Measurements from ENCODE around the gene PSG7. TPM values are rescaled to one million over a fixed set of nuclear protein-coding genes. Genes with fewer than 3 reads are reported as not detected.
A peak's percentile ranks its signal among the peaks of the same experiment; 100 is the strongest.
"Not testable (repeated sequence)": the region's sequence is repeated elsewhere in the genome, so short reads cannot be mapped to it uniquely, and the experiment has no call there.

The PSG7 gene
- total RNA-seq, 1 donor from 2014 or later = not detected

DNA sequence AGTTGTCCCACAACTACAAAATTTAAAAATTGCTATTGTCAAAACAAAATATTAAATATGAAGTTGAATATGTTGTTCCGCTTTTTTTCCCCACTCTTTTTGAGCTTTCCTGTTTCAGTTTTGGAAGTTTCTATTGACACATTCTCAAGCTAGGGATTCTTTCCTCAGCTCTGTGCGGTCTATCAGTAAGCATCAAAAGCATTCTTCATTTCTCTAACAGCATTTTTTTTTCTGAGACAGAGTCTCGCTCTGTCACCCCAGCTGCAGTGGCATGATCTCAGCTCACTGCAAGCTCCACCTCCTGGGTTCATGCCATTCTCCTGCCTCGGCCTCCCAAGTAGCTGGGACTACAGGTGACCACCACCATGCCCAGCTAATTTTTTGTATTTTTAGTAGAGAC lies 24.1 kb downstream of the PSG7 start:
- H3K4me3 ChIP-seq (ENCODE audit: low read depth, low read length); DNase-seq (ENCODE audit: low read depth): not testable (repeated sequence)

DNA sequence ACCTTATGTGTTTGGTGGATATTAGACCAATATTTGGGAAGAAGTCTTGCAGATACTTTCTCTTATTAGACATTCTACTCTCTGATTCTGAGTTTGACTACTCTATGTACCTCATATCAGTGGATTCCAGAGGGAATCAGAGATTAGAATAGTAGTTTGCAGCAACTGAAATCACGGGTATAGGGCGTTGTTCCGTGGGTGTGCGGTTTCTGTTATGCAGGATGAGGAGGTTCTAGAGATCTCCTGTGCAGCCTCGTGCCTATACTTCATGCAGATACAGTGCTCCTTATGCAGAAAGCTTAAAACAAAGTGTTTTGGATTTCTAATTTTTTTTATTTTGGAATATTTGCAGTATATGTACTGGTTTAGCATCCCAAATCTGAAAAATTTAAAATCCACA lies 25.3 kb downstream of the PSG7 start:
- not testable (repeated sequence) for DNase-seq (ENCODE audit: low read depth); H3K4me3 ChIP-seq (ENCODE audit: low read depth, low read length)

DNA sequence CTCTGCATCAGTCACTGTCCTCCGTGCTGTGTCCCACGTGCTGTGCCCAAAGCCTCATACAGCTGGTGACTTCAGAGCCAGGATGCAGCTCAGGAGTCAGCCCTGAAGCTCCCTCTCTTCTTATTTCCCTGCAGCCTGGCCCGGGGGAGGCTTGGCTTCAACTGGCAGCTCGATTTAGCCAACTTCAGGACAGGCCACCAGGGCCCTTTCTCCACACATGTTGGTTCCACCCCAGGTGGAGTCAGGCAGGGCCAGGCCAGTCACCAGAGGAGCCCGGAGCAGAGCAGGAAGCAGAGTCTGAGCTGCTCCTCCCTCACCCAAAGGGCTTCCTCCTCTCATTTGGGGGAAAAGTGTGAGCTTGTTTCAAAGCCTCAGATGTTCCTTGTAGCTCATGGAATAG lies 30.8 kb downstream of the PSG7 start:
- H3K4me3 ChIP-seq (ENCODE audit: low read depth, low read length); DNase-seq (ENCODE audit: low read depth): not testable (repeated sequence)

DNA sequence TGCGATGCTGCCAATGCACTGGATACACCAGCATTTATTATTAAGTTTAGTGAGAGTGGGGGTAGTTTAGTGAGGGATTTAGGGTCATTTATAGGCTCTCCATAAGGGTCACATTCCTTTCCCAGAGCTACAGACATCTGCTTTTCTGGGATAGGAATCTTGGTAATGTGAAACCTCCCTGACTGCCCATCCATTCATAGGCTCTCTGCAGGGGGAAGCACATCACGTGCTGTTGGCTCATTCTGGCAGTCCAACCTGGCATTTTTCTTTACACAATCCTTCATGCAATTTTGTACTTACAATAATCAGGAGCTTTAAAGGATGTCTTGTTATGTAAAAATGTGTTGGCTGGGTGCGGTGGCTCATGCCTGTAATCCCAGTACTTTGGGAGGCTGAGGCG lies 36.4 kb downstream of the PSG7 start:
- not testable (repeated sequence) for DNase-seq (ENCODE audit: low read depth); H3K4me3 ChIP-seq (ENCODE audit: low read depth, low read length)

DNA sequence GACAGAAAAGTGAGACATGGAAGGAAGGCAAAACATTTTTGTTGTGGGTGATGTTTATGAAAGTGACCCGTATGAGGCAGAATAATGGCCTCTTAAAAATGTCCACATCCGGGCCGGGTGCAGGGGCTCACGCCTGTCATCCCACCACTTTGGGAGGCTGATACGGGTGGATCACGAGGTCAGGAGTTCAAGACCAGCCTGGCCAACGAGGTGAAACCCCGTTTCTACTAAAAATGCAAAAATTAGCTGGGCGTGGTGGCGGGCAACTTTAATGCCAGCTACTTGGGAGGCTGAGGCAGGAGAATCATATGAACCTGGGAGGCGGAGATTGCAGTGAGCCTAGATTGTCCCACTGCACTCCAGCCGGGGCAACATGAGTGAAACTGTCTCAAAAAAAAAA lies 37.3 kb downstream of the PSG7 start:
- DNase-seq (ENCODE audit: low read depth); H3K4me3 ChIP-seq (ENCODE audit: low read depth, low read length): not testable (repeated sequence)

DNA sequence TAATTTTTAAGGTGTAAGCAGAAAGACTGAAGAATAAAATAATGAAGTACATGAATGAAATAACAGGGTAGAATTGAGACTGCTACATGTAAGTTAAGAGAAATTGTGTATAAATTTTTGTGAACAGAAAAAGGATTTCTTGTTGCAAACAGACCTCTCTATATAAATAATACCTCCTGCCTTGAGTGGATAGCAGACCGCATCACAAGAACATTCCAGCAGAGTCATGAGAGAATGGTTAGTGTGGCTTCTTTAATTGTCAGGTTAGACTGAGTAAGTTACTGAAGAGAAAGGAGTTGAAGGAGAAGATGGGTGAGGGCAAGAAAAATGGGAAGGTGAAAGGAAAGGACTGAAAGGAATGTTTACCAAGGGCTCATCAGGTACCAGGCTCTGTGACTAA lies 37.9 kb downstream of the PSG7 start:
- H3K4me3 ChIP-seq (ENCODE audit: low read depth, low read length); DNase-seq (ENCODE audit: low read depth): not testable (repeated sequence)

DNA sequence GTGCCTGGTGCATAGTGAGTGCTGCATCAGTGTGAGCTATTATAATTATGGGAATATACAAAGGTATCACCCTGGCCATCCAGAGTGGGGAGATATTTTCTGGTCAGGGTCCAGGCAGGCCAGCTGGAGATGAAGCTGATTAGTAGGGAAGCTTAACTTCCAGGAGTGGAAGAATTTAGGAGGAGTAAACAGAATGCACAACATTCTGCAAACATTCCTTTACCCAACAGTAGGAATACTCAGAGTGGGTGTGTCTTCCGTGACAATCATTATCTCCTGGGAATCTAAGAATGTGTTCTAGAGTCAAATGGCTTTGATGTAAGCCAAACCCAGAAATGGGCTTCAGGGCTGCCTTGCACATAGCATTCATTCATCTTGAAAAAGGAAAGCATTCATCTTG lies 38.4 kb downstream of the PSG7 start:
- H3K4me3 ChIP-seq (ENCODE audit: low read depth, low read length); DNase-seq (ENCODE audit: low read depth): not testable (repeated sequence)

DNA sequence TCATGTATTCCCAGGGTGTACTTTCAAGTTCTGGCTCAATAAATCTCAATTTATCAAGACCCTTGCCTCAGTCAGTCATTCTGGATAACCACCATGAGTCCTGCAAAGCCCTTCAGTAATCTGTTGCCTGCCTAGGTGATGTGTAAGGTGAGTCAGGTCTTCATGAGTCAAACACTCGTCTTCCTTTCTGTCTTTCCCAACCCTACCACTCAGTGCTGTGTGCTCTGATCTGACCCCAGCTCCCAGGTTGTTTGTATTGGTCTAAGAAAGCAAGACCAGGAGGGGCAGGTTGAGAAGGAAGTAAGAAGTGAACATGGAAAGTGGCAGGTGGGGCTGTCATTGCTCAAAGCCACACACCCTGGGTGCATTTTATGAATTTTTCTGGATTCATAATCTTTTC lies 39.3 kb downstream of the PSG7 start:
- DNase-seq (ENCODE audit: low read depth); H3K4me3 ChIP-seq (ENCODE audit: low read depth, low read length): not testable (repeated sequence)

DNA sequence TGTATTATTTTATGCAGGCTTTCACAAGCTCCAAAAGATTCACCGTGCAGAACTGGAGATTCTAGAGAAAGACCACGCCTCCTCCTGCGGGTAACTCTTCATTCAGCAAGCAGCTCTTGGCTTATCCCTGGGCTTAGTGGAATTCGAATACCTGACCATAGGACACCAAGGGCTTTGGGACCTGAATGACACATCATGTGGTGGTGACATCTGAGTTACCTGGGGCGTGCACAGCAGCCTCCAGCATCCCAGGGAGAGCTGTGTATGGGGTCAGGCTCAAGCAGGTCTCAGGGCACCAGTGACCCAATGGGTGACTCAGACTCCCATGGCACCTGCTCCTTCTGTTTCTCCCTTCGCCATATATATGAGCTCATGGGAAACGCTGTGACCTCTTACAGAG lies 46.6 kb downstream of the PSG7 start:
- DNase-seq (ENCODE audit: low read depth) = not testable (repeated sequence)

DNA sequence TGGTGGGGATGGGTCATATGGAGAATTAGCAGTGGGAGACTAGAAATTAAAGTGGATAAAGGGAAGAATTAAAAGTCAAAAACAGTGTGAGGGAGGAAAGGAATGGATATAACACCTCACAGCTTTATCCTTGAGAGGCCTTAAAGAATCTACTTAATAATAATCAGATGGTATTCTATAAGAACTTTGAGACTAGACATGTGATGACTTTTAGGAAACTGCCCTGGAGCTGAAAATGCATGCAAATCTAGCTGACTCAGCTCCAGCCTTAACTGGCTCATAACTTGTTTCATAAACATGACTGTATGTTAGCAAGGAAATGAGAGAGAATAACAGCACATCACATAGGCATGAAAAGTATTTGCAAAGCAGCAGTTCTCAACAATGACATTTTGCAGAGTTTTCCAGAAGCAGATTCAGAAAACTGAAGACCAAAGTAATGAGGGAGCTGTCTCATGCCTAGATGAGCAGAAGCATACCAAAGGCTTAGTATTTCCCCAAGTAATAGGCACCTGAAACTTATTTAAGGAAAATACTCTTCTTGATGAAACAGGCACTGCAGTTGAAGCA lies 49.0 kb downstream of the PSG7 start:
- not testable (repeated sequence) for H3K4me3 ChIP-seq (ENCODE audit: low read depth, low read length); DNase-seq (ENCODE audit: low read depth)

More for the DNA sequence above, 46.6 kb downstream of the PSG7 start:
- H3K4me3 ChIP-seq (ENCODE audit: low read depth, low read length) = not testable (repeated sequence)

DNA sequence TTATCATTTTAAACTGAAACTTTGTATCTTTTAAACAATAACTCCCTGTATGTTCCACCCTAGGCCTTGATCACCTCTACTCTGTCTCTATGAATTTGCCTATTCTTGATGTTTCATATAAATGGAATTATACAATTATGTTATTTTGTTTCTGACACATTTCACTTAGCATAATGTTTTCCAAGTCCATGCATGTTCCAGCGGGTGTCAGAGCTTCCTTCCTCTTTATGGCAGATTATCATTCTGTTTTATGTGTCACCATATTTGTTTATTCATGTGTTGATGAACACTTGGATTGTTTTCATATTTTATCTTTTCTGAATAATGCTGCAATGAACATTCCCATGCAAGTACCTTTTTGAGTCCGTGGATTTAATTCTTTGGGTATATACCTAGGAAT lies 54.3 kb downstream of the PSG7 start:
- H3K4me3 ChIP-seq (ENCODE audit: low read depth, low read length); DNase-seq (ENCODE audit: low read depth): not testable (repeated sequence)

DNA sequence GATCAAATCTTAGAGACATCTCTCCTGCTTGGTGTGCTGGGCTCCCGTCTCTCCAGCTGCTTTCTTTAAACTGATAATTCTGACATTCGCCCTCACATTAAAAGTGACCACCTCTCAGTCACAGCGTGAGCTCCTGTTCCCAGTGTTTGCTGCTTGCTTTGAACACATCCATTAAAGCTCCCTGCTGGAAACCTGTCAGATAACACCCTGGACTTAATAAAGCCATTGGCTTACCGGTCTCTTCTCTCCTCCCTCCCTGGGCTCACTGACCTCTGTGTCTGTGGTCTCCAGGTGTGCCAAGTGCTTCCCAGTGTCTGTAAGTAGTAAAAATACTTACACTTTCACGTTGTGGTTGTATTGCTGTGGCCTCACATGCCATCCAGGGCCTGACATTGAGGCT lies 55.0 kb downstream of the PSG7 start:
- not testable (repeated sequence) for H3K4me3 ChIP-seq (ENCODE audit: low read depth, low read length)

DNA sequence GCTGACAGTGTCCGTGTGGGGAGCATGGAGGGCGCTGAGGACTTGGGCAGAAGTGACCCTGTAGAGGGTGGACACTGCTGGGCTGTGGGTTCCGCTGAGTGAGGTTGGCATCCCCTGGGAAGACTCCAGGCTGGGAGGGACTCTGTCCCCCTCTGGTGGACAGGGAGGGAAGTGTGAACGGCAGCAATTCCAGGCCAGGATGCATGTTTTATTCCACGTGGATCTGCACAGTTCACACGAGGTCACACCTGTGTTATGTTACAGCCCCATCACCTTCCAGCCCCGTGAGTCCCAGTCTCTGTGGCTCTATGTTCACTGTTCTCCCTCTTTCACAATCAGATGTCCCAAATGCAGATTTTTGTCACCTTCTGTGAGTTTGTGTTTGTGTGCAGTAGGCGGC lies 55.7 kb downstream of the PSG7 start:
- TF ChIP-seq, protein P1, sequence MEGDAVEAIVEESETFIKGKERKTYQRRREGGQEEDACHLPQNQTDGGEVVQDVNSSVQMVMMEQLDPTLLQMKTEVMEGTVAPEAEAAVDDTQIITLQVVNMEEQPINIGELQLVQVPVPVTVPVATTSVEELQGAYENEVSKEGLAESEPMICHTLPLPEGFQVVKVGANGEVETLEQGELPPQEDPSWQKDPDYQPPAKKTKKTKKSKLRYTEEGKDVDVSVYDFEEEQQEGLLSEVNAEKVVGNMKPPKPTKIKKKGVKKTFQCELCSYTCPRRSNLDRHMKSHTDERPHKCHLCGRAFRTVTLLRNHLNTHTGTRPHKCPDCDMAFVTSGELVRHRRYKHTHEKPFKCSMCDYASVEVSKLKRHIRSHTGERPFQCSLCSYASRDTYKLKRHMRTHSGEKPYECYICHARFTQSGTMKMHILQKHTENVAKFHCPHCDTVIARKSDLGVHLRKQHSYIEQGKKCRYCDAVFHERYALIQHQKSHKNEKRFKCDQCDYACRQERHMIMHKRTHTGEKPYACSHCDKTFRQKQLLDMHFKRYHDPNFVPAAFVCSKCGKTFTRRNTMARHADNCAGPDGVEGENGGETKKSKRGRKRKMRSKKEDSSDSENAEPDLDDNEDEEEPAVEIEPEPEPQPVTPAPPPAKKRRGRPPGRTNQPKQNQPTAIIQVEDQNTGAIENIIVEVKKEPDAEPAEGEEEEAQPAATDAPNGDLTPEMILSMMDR (conservative IDR thresholded peaks at IDR 0.05; ENCODE audit: low read depth, low read length) = peak; percentile 55
- not testable (repeated sequence) for DNase-seq (ENCODE audit: low read depth); H3K4me3 ChIP-seq (ENCODE audit: low read depth, low read length)

More for the DNA sequence above, 55.0 kb downstream of the PSG7 start:
- DNase-seq (ENCODE audit: low read depth) = not testable (repeated sequence)

DNA sequence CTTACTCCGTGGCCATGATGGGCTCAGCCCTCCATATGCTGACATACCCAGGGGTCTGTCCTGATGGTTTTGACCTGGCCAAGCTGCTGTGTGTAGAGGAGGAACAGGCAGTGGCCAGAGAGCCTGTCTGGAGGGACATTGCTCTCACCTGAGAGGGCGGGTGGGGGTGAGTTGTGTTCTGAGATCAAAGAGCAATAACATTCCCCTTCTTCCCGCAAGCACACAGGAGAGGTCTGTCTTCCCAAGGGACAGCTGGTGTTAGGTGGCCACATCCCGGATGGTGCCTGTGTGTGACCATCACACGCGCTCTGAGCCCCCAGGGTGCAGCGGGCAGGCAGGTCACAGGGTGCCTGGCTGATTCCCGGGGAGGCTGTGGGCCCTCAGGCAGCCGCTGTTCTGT lies 56.4 kb downstream of the PSG7 start:
- DNase-seq (ENCODE audit: low read depth); H3K4me3 ChIP-seq (ENCODE audit: low read depth, low read length): not testable (repeated sequence)

DNA sequence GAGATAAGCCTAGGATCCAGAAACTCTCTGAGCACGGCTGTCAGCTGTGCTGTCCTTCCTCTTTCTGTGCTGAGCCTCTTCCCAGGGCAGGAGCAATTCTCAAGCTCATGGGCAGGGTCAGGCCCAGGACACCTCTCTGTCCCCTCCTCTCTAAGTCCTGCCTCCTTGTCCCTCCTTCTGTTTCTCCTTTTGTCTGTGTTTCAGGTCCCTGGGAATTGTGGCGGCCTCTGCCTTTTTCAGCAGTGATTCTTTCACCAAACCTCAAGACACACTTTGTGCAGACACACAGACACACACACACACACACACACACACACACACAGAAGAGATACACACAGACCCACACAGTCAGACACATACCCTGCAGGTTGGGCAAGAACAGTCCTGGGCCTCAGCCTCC lies 57.4 kb downstream of the PSG7 start, which contains the start of gene PSG1:
TSS of gene PSG1 (minus strand) at position 101 of the 400 bp plus-strand sequence. CDS start 132 bp downstream, outside the sequence.
- no peak for DNase-seq (ENCODE audit: low read depth)
- H3K4me3 ChIP-seq (ENCODE audit: low read depth, low read length) = no peak within 1 kb of the TSS
- TF ChIP-seq, protein P1 (conservative IDR thresholded peaks at IDR 0.05; ENCODE audit: low read depth, low read length) = no peak

DNA sequence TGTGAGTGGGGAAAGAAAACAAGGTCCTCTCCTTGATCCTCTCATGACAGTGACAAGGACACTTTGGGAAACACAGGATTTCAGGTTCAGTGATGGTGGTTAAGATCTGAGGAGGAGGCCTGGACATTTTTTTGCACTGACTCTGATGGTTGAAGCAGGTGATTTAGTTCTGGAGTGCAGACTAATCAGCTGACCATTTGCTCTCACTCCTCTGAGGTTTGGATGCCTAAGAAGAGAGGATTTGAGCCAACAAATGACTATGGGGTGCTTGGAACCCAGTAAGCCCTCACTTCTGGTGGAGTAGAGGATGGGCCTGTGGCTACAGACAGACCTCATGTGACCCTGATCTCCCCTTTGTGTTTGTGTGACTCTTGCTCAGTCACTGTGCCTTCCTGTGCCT lies 60.4 kb downstream of the PSG7 start:
- H3K4me3 ChIP-seq (ENCODE audit: low read depth, low read length) = not testable (repeated sequence)
- DNase-seq (ENCODE audit: low read depth) = peak; percentile 64

DNA sequence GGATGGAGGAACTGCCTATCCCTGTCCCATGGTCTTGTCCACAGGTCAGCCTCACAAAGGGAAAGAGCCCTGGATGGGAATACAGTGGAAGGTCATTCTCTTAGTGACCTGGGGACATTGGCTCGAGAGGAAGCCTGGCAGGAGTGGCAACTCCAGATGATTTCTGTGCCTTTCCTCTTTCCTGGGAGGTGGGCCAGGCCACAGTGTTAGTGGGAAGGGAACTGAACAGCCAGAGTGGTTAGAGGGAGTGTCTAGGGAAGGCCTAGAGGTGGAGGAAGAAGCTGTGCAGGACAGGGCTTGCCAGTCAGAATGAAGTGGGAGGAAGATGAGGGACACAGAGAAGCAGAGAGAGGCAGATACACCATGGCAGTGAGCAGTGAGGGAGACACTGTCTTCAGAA lies 61.1 kb downstream of the PSG7 start:
- DNase-seq (ENCODE audit: low read depth) = not testable (repeated sequence)

More for the DNA sequence above, 61.1 kb downstream of the PSG7 start:
- not testable (repeated sequence) for H3K4me3 ChIP-seq (ENCODE audit: low read depth, low read length)
